ENCODE results near the gene HELB. TPM values are rescaled to one million over a fixed set of nuclear protein-coding genes. Genes with fewer than 3 reads are reported as not detected.

The HELB gene
- total and polyA plus RNA-seq, 2 of the 4 experiments (the other 2 are of a cell fraction) = 0.72 to 2.9 TPM

DNA sequence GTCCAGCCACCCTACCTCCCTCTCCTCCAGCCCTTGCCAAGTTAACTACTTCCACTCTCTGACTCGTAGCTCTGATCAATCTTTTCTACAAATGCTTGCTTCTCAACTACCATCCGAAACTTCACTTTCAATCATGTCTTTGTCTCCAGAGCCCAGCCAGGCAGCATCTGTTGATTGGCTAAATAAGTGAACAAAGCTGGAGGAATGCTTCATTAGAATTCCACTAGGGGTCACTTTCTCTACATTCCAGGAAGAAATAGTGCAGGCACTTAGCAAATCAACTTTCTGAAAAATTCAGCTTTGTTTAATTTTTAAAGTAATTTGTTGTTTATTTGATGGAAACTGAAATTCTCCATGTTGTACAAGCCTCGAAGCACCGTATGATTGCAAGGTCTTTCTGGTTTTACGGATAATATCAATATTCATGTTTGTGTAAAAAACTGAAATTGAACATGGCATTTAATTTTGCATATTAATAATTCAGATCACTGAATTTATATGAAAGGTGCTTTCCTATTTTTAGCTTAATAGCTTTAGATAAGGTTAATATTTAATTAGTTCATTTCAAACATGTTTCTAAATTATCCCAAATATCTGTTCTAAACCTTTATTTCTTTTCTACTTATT is 32.4 kb upstream of the HELB start:
- no peak overlapping the region for H3K14ac ChIP-seq (replicated peaks; ENCODE audit: low read depth, low read length)
- no peak overlapping the region for H2BK20ac ChIP-seq (ENCODE audit: low read depth, low read length)
- no peak overlapping the region for H4K8ac ChIP-seq (ENCODE audit: low read depth in 2 of 2, low read length in 2 of 2)
- TF ChIP-seq RCOR1 (IDR thresholded peaks at IDR 0.05; ENCODE audit: insufficient replicate concordance, low read length) (no peak), SMC3 (IDR thresholded peaks at IDR 0.05; ENCODE audit: low read depth, low read length) (peak; percentile 73), RAD21 (IDR thresholded peaks at IDR 0.05; ENCODE audit: low read length) (peak; percentile 61), POLR2A (IDR thresholded peaks at IDR 0.05; ENCODE audit: low read depth, low read length) (no peak), FOS (IDR thresholded peaks at IDR 0.05; ENCODE audit: low read depth, low read length) (no peak)
- TF ChIP-seq, protein P1, sequence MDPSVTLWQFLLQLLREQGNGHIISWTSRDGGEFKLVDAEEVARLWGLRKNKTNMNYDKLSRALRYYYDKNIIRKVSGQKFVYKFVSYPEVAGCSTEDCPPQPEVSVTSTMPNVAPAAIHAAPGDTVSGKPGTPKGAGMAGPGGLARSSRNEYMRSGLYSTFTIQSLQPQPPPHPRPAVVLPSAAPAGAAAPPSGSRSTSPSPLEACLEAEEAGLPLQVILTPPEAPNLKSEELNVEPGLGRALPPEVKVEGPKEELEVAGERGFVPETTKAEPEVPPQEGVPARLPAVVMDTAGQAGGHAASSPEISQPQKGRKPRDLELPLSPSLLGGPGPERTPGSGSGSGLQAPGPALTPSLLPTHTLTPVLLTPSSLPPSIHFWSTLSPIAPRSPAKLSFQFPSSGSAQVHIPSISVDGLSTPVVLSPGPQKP (IDR thresholded peaks at IDR 0.05; ENCODE audit: borderline replicate concordance, low read depth, low read length) = no peak
- TF ChIP-seq, protein P2, sequence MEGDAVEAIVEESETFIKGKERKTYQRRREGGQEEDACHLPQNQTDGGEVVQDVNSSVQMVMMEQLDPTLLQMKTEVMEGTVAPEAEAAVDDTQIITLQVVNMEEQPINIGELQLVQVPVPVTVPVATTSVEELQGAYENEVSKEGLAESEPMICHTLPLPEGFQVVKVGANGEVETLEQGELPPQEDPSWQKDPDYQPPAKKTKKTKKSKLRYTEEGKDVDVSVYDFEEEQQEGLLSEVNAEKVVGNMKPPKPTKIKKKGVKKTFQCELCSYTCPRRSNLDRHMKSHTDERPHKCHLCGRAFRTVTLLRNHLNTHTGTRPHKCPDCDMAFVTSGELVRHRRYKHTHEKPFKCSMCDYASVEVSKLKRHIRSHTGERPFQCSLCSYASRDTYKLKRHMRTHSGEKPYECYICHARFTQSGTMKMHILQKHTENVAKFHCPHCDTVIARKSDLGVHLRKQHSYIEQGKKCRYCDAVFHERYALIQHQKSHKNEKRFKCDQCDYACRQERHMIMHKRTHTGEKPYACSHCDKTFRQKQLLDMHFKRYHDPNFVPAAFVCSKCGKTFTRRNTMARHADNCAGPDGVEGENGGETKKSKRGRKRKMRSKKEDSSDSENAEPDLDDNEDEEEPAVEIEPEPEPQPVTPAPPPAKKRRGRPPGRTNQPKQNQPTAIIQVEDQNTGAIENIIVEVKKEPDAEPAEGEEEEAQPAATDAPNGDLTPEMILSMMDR (conservative IDR thresholded peaks at IDR 0.05; ENCODE audit: low read depth, low read length) = peak; percentile 75
- ChIA-PET CTCF (interaction anchor here (0.5 to 2.3 kb wide), 16 partner anchors 9 to 422 kb away, joined by 3 to 14 read pairs (median 4); partner anchors contain the start of gene HELB), POLR2A (ENCODE audit: unreplicated experiment) (interaction anchor here (0.6 kb wide), 1 partner anchor 179 kb away, joined by 3 read pairs; no protein-coding TSS in a partner anchor)
- no CpG with 5 or more reads among the region's 5 CpGs for WGBS, 2 experiments (ENCODE audit: extremely low coverage in 2 of 2, insufficient read length in 1 of 2)
- no peaks in the 10 kb centered on the region for H3K36me3 ChIP-seq (ENCODE audit: control insufficient read depth, insufficient read depth, low read length)
- peak overlapping the region; percentile 38; the same call in 1 of the 2 replicates for H3K4me2 ChIP-seq (ENCODE audit: low read depth, low read length)
- H3K18ac ChIP-seq (ENCODE audit: low read depth, low read length) = no peak overlapping the region
- no peak overlapping the region for H2BK5ac ChIP-seq (ENCODE audit: low read depth, low read length, poor library complexity, severe bottlenecking)
- no peak overlapping the region for H2AK9ac ChIP-seq (replicated peaks; ENCODE audit: low read depth, low read length, poor library complexity)
- H2BK15ac ChIP-seq (ENCODE audit: low read depth, low read length) = no peak overlapping the region
- ATAC-seq (ENCODE audit: low read depth) (peak; percentile 92), DNase-seq (peak; percentile 62)
- intact Hi-C loops (cut with micrococcal nuclease) = loop anchor here (1.0 to 2.0 kb wide), 2 partner anchors 139 to 425 kb away; no protein-coding TSS in a partner anchor
- H2BK120ac ChIP-seq (ENCODE audit: low read depth, low read length) = no peak overlapping the region
- in situ Hi-C loops (cut with MboI; ENCODE audit: low sequenced_read_pairs) = loop anchor here (10.0 kb wide), 2 partner anchors 135 to 445 kb away; no protein-coding TSS in a partner anchor
- no peak overlapping the region for H3K9ac ChIP-seq (ENCODE audit: low read depth, low read length)
- BruUV-seq (replicated peaks) = no TSS peak
- H3K23ac ChIP-seq (ENCODE audit: low read depth, low read length) = no peak overlapping the region
- no peak overlapping the region for H3K27ac ChIP-seq (ENCODE audit: insufficient read depth, low read length)
- H3K9me3 ChIP-seq (ENCODE audit: control insufficient read depth, insufficient read depth, low read length) = no peaks in the 10 kb centered on the region
- H2AK5ac ChIP-seq (ENCODE audit: low read depth, low read length) = no peak overlapping the region
- H4K20me1 ChIP-seq (ENCODE audit: insufficient read depth, low read length) = no peaks in the 10 kb centered on the region
- H2AFZ ChIP-seq (replicated peaks; ENCODE audit: low read length, poor library complexity) = peak overlapping the region; percentile 35
- no peaks in the 10 kb centered on the region for H3K9me1 ChIP-seq (ENCODE audit: insufficient read depth, low read length)
- no peaks in the 10 kb centered on the region for H3K79me1 ChIP-seq (ENCODE audit: low read depth in 1 of 2, low read length in 2 of 2)
- H3K4me3 ChIP-seq (ENCODE audit: insufficient read depth, low read depth, low read length) = no peak overlapping the region
- no peaks in the 10 kb centered on the region for H3K4me1 ChIP-seq (ENCODE audit: control insufficient read depth, insufficient read depth, low read length)
- no peak overlapping the region for H3K4ac ChIP-seq (ENCODE audit: low read depth, low read length)
- no peak overlapping the region for H4K91ac ChIP-seq (ENCODE audit: insufficient read depth, low read depth, low read length)
- dilution Hi-C loops (cut with HindIII; ENCODE audit: low sequenced_read_pairs, unreplicated experiment) = no loop called here
- H3K56ac ChIP-seq (ENCODE audit: extremely low read depth, insufficient read depth, low read length) = no peak overlapping the region
- no peak overlapping the region for H4K5ac ChIP-seq (ENCODE audit: low read depth, low read length)
- peaks cover 15% of the 10 kb centered on the region for H3K27me3 ChIP-seq (ENCODE audit: control insufficient read depth, insufficient read depth, low read length)
